GM12878 (cell line): ENCODE results near the gene CC2D1A. TPM values are rescaled to one million over a fixed set of nuclear protein-coding genes. Genes with fewer than 3 reads are reported as not detected.

Experiments
- ATAC-seq: fragments of 200-7000 bp; cut with Tn5 transposase; 3 replicates; pipeline ENCODE4 v1.9.1; 2020; ENCODE audit warnings: mild to moderate bottlenecking, moderate library complexity
- BruUV-seq: library from RNA; stranded (reverse); fragments of 400-500 nt; replicated peaks from 2 replicates; lab custom pipeline; 2021; lab: Mats Ljungman, UMichigan
- CTCF ChIA-PET: fragments of 300-600 bp; sonication (Branson Sonifier 250); formaldehyde crosslinking; extraction: SDS; loops from one replicate; lab custom pipeline; 2021; ENCODE audit warnings: inconsistent platforms; lab: Yijun Ruan, JAX
- POLR2A ChIA-PET: fragments of 350-600 bp; formaldehyde crosslinking; extraction: SDS; loops from one replicate; lab custom pipeline; 2021; ENCODE audit warnings: inconsistent platforms; lab: Charles Lee
- RAD21 ChIA-PET: fragments of 300-600 bp; sonication (Branson Sonifier 250); formaldehyde crosslinking; loops from one replicate; lab custom pipeline; 2023; ENCODE audit warnings: antibody characterized with exemption; ENCODE audit not compliant: unreplicated experiment; lab: Charles Lee
- SMC1A ChIA-PET: fragments of 300-600 bp; sonication (Branson Sonifier 250); formaldehyde crosslinking; loops from one replicate; lab custom pipeline; 2023; ENCODE audit not compliant: unreplicated experiment, uncharacterized antibody; lab: Charles Lee
- DNase-seq: peaks from one replicate; pipeline ENCODE4 v3.0.0-alpha.2; 2011; ENCODE audit warnings: low read depth, low spot score
- FAIRE-seq: peaks from 3 replicates; lab custom pipeline; 2011; peaks lifted over from hg19 to GRCh38; lab: Jason Lieb, UNC
- H2AFZ ChIP-seq: 2 replicates; pipeline ENCODE4 v1.6.0; 2011; ENCODE audit warnings: low read depth, low read length, control low read depth; ENCODE audit not compliant: control insufficient read depth
- H3K27ac ChIP-seq: 2 replicates; pipeline ENCODE4 v1.5.1; 2011; ENCODE audit warnings: control low read depth; ENCODE audit not compliant: control insufficient read depth, insufficient read depth
- H3K27me3 ChIP-seq, 2 experiments: replicated peaks in 1 of 2; 2 replicates each; pipeline versions ENCODE4 v1.6.0 to v1.6.1; 2011; ENCODE audit warnings: low read length in 1 of 2; ENCODE audit not compliant: control insufficient read depth in 2 of 2, insufficient read depth in 2 of 2
- H3K36me3 ChIP-seq, 2 experiments: 2 replicates each; pipeline ENCODE4 v1.5.1; 2011; ENCODE audit warnings: low read length in 1 of 2; ENCODE audit not compliant: control insufficient read depth in 2 of 2, insufficient read depth in 2 of 2
- H3K4me1 ChIP-seq: 2 replicates; pipeline ENCODE4 v1.6.1; 2011; ENCODE audit warnings: mild to moderate bottlenecking, low read length, moderate library complexity, mixed read lengths; ENCODE audit not compliant: control insufficient read depth, insufficient read depth
- H3K4me2 ChIP-seq: 2 replicates; pipeline ENCODE4 v1.6.0; 2011; ENCODE audit warnings: control low read depth; ENCODE audit not compliant: control insufficient read depth, insufficient read depth
- H3K4me3 ChIP-seq: fragments of 200-600 bp; sonication (generic); 2 replicates; pipeline ENCODE4 v1.5.1; 2016
- H3K79me2 ChIP-seq: 2 replicates; pipeline ENCODE4 v1.6.0; 2011; ENCODE audit warnings: low read length; ENCODE audit not compliant: control insufficient read depth, insufficient read depth
- H3K9ac ChIP-seq: 2 replicates; pipeline ENCODE4 v1.8.0; 2011; ENCODE audit warnings: low read length, control low read depth, mixed read lengths; ENCODE audit not compliant: control insufficient read depth, insufficient read depth
- H3K9me3 ChIP-seq: replicated peaks from 3 replicates; pipeline ENCODE4 v1.5.1; 2011; ENCODE audit warnings: mild to moderate bottlenecking, low read length; ENCODE audit not compliant: control insufficient read depth, insufficient read depth
- H4K20me1 ChIP-seq: 2 replicates; pipeline ENCODE4 v1.6.0; 2011; ENCODE audit not compliant: control insufficient read depth, insufficient read depth
- CBFB ChIP-seq: IDR thresholded peaks from 2 replicates; pipeline ENCODE4 v1.6.1; 2016; ENCODE audit warnings: antibody characterized with exemption, low read depth
- CREB1 ChIP-seq: IDR thresholded peaks from 2 replicates; pipeline ENCODE4 v1.6.1; 2012; ENCODE audit warnings: low read depth, mild to moderate bottlenecking, inconsistent platforms
- EGR1 ChIP-seq, 2 experiments: IDR thresholded peaks; 1 replicate in 1 of 2; 2 replicates in 1 of 2; pipeline ENCODE4 v1.6.1; 2011 to 2012; ENCODE audit warnings: low read depth in 2 of 2, low read length in 2 of 2, borderline replicate concordance in 1 of 2, mild to moderate bottlenecking in 1 of 2, moderate library complexity in 1 of 2
- IKZF2 ChIP-seq, 2 experiments: fragments of 450-650 bp; IDR thresholded peaks; 2 replicates each; pipeline ENCODE4 v1.6.1; 2017; ENCODE audit warnings: mild to moderate bottlenecking in 2 of 2, moderate library complexity in 2 of 2
- MTA2 ChIP-seq: fragments of 450-650 bp; IDR thresholded peaks from 2 replicates; pipeline ENCODE4 v1.6.1; 2016; ENCODE audit warnings: low read depth, mild to moderate bottlenecking, moderate library complexity
- MTA3 ChIP-seq: IDR thresholded peaks from 2 replicates; pipeline ENCODE4 v1.6.1; 2012; ENCODE audit warnings: low read length, inconsistent platforms, borderline replicate concordance
- NR2C1 ChIP-seq: fragments of 450-650 bp; IDR thresholded peaks from 2 replicates; pipeline ENCODE4 v1.6.1; 2017; ENCODE audit warnings: antibody characterized with exemption, mild to moderate bottlenecking, moderate library complexity
- NR2C2 ChIP-seq: IDR thresholded peaks from 2 replicates; pipeline ENCODE4 v1.6.1; 2011; ENCODE audit warnings: borderline replicate concordance, low read depth; ENCODE audit not compliant: control insufficient read depth, insufficient read length
- RUNX3 ChIP-seq: IDR thresholded peaks from 2 replicates; pipeline ENCODE4 v1.6.1; 2012; ENCODE audit warnings: low read length, inconsistent platforms
- SREBF2 ChIP-seq: IDR thresholded peaks from 2 replicates; pipeline ENCODE4 v1.6.1; 2012; ENCODE audit warnings: mild to moderate bottlenecking, low read length
- WGBS: methylation state at CpG from one replicate; pipeline ENCODE4 v1.1.6; 2016; ENCODE audit warnings: low lambda C conversion rate; ENCODE audit not compliant: insufficient replicate concordance, insufficient coverage; ENCODE audit errors: missing lambda C conversion rate; 5-methylcytosine and 5-hydroxymethylcytosine counted together
- in situ Hi-C: fragments of 300-500 bp; cut with MboI; formaldehyde crosslinking; loops from 9 replicates; pipeline ENCODE4 v1.14.3; 2018; ENCODE audit warnings: mixed read lengths
- intact Hi-C: fragments of 100-400 bp; cut with micrococcal nuclease; formaldehyde crosslinking; loops from one replicate; pipeline ENCODE4 v1.14.2; 2022; ENCODE audit not compliant: unreplicated experiment
- polyA plus RNA-seq, 11 experiments: library from polyadenylated mRNA; depleted of rRNA in 4 of 11; unstranded in 6 of 11; stranded (reverse) in 5 of 11; fragments of >200 nt; fragmentation: Nextera tagmentation in 4 of 11; fragmentation: Illumina TruSeq in 1 of 11; extraction: Ambion mirVana in 4 of 11; extraction: Trizol in 1 of 11; gene quantifications; 1 replicate in 1 of 11; 2 replicates in 10 of 11; pipeline versions ENCODE4 v1.2.1 to v1.2.3, GENCODE V29; 2011 to 2016; ENCODE audit warnings: inconsistent platforms in 2 of 11, missing spikeins in 2 of 11, low read depth in 1 of 11
- total RNA-seq, 4 experiments: library from RNA; depleted of rRNA in 3 of 4; stranded (reverse); fragments of >200 nt in 3 of 4; fragmentation: Illumina TruSeq in 1 of 4; extraction: Trizol in 1 of 4; gene quantifications; 2 replicates each; pipeline versions ENCODE4 v1.2.1 to v1.2.3, GENCODE V29; 2013 to 2021
- TF ChIP-seq, protein P1 (sequence below): fragments of 450-650 bp; IDR thresholded peaks from 2 replicates; pipeline ENCODE4 v1.6.1; 2017; ENCODE audit warnings: low read depth, mild to moderate bottlenecking, moderate library complexity
- TF ChIP-seq, protein P2 (sequence below): IDR thresholded peaks from 2 replicates; pipeline ENCODE4 v1.6.1; 2012; ENCODE audit warnings: low read depth, low read length, improper control_type of control experiment
- TF ChIP-seq, protein P3 (sequence below): fragments of 450-650 bp; conservative IDR thresholded peaks from 2 replicates; pipeline ENCODE4 v1.6.1; 2017; ENCODE audit warnings: mild to moderate bottlenecking, moderate library complexity
- TF ChIP-seq, protein P4 (sequence below): fragments of 450-650 bp; IDR thresholded peaks from 2 replicates; pipeline ENCODE4 v1.6.1; 2018; ENCODE audit warnings: borderline replicate concordance, mild to moderate bottlenecking; ENCODE audit not compliant: partially characterized antibody
- TF ChIP-seq, protein P5 (sequence below): fragments of 450-650 bp; IDR thresholded peaks from 2 replicates; pipeline ENCODE4 v1.6.1; 2016; ENCODE audit warnings: mild to moderate bottlenecking

Gene CC2D1A
- total and polyA plus RNA-seq, 10 of the 15 experiments (the other 5 are each of a cell fraction or from before 2014, with no cell fraction given) = 0.13 to 36.1 (median 16.1) TPM

DNA sequence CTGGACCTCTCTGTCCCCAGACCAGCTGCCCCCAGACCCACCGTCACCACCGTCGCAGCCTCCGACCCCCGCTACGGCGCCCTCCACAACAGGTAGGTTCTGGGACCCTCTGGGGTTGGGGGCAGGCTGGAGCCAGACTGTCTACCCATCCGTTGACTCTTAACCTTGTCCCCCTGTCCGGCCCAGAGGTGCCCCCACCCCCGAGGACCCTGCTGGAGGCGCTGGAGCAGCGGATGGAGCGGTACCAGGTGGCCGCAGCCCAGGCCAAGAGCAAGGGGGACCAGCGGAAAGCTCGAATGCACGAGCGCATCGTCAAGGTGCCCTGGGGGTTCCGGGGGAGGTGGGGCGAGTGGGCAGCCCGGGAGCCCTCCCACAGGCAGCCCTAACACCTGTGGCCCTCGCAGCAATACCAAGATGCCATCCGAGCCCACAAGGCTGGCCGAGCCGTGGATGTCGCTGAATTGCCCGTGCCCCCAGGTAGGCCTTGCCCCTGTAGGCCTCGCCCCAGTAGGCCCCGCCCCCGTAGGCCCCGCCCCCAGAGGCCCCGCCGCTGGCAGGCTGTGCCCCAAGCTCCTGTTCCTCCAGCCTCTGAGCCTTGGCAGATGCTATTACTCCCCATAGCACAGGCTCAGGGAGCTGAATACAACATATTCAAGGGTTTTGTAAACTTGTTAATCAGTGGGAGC, 12.9 kb downstream of the CC2D1A start:
- Histone ChIP-seq H3K9ac (no peak overlapping the region), H3K4me2 (no peak overlapping the region), H3K36me3 (peaks cover 6 to 11% of the 10 kb centered on the region in 2 experiments; a peak in 3 of 4 replicates)
- TF ChIP-seq RUNX3 (no peak), EGR1 (IDR thresholded peaks at IDR 0.05; ENCODE audit: borderline replicate concordance in 1 of 2, low read depth in 2 of 2, low read length in 2 of 2) (no peak), NR2C1 (no peak), MTA3 (no peak), SREBF2 (no peak), NR2C2 (no peak), CBFB (no peak), IKZF2 (IDR thresholded peaks at IDR 0.05) (no peak), CREB1 (no peak), MTA2 (no peak)
- TF ChIP-seq, protein P1, sequence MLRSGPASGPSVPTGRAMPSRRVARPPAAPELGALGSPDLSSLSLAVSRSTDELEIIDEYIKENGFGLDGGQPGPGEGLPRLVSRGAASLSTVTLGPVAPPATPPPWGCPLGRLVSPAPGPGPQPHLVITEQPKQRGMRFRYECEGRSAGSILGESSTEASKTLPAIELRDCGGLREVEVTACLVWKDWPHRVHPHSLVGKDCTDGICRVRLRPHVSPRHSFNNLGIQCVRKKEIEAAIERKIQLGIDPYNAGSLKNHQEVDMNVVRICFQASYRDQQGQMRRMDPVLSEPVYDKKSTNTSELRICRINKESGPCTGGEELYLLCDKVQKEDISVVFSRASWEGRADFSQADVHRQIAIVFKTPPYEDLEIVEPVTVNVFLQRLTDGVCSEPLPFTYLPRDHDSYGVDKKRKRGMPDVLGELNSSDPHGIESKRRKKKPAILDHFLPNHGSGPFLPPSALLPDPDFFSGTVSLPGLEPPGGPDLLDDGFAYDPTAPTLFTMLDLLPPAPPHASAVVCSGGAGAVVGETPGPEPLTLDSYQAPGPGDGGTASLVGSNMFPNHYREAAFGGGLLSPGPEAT = no peak
- TF ChIP-seq, protein P2, sequence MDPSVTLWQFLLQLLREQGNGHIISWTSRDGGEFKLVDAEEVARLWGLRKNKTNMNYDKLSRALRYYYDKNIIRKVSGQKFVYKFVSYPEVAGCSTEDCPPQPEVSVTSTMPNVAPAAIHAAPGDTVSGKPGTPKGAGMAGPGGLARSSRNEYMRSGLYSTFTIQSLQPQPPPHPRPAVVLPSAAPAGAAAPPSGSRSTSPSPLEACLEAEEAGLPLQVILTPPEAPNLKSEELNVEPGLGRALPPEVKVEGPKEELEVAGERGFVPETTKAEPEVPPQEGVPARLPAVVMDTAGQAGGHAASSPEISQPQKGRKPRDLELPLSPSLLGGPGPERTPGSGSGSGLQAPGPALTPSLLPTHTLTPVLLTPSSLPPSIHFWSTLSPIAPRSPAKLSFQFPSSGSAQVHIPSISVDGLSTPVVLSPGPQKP = no peak
- TF ChIP-seq, protein P3, sequence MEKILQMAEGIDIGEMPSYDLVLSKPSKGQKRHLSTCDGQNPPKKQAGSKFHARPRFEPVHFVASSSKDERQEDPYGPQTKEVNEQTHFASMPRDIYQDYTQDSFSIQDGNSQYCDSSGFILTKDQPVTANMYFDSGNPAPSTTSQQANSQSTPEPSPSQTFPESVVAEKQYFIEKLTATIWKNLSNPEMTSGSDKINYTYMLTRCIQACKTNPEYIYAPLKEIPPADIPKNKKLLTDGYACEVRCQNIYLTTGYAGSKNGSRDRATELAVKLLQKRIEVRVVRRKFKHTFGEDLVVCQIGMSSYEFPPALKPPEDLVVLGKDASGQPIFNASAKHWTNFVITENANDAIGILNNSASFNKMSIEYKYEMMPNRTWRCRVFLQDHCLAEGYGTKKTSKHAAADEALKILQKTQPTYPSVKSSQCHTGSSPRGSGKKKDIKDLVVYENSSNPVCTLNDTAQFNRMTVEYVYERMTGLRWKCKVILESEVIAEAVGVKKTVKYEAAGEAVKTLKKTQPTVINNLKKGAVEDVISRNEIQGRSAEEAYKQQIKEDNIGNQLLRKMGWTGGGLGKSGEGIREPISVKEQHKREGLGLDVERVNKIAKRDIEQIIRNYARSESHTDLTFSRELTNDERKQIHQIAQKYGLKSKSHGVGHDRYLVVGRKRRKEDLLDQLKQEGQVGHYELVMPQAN = no peak
- TF ChIP-seq, protein P4, sequence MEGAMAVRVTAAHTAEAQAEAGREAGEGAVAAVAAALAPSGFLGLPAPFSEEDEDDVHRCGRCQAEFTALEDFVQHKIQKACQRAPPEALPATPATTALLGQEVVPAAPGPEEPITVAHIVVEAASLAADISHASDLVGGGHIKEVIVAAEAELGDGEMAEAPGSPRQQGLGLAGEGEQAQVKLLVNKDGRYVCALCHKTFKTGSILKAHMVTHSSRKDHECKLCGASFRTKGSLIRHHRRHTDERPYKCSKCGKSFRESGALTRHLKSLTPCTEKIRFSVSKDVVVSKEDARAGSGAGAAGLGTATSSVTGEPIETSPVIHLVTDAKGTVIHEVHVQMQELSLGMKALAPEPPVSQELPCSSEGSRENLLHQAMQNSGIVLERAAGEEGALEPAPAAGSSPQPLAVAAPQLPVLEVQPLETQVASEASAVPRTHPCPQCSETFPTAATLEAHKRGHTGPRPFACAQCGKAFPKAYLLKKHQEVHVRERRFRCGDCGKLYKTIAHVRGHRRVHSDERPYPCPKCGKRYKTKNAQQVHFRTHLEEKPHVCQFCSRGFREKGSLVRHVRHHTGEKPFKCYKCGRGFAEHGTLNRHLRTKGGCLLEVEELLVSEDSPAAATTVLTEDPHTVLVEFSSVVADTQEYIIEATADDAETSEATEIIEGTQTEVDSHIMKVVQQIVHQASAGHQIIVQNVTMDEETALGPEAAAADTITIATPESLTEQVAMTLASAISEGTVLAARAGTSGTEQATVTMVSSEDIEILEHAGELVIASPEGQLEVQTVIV = no peak
- TF ChIP-seq, protein P5, sequence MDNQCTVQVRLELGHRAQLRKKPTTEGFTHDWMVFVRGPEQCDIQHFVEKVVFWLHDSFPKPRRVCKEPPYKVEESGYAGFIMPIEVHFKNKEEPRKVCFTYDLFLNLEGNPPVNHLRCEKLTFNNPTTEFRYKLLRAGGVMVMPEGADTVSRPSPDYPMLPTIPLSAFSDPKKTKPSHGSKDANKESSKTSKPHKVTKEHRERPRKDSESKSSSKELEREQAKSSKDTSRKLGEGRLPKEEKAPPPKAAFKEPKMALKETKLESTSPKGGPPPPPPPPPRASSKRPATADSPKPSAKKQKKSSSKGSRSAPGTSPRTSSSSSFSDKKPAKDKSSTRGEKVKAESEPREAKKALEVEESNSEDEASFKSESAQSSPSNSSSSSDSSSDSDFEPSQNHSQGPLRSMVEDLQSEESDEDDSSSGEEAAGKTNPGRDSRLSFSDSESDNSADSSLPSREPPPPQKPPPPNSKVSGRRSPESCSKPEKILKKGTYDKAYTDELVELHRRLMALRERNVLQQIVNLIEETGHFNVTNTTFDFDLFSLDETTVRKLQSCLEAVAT = no peak
- TF ChIP-seq, all 136 proteins: peak for 0
- POLR2A ChIA-PET = no interaction called here
- RAD21 ChIA-PET = no interaction called here
- Histone ChIP-seq H3K79me2 (no peaks in the 10 kb centered on the region), H3K27ac (no peak overlapping the region), H3K4me3 (no peak overlapping the region), H3K9me3 (peaks cover 7% of the 10 kb centered on the region), H4K20me1 (no peaks in the 10 kb centered on the region), H3K4me1 (no peaks in the 10 kb centered on the region), H3K27me3 (no peaks in the 10 kb centered on the region), H2AFZ (no peak overlapping the region)
- intact Hi-C loops (no loop called here), in situ Hi-C loops (no loop called here)
- SMC1A ChIA-PET = no interaction called here
- 93% methylated on average over 30 of the region's 34 CpGs for WGBS
- FAIRE-seq (no peak), ATAC-seq (no peak), DNase-seq (no peak)
- CTCF ChIA-PET = interaction anchor here (0.8 kb wide), 1 partner anchor 140 kb away, joined by 4 read pairs; no protein-coding TSS in a partner anchor
- no TSS peak for BruUV-seq
